DMS53 treated with DMSO at 0.1 percent for 48 hours (cell line): ENCODE data around the gene TMOD1.

Source experiments
- DNase-seq: peaks from one replicate; lab custom pipeline; 2025; ENCODE audit not compliant: unreplicated experiment; lab: John Stamatoyannopoulos, UW

Gene TMOD1

GRCh38 chr9:97545486-97545885 is 44.0 kb downstream of the TMOD1 start:
- no peak for DNase-seq

DNA sequence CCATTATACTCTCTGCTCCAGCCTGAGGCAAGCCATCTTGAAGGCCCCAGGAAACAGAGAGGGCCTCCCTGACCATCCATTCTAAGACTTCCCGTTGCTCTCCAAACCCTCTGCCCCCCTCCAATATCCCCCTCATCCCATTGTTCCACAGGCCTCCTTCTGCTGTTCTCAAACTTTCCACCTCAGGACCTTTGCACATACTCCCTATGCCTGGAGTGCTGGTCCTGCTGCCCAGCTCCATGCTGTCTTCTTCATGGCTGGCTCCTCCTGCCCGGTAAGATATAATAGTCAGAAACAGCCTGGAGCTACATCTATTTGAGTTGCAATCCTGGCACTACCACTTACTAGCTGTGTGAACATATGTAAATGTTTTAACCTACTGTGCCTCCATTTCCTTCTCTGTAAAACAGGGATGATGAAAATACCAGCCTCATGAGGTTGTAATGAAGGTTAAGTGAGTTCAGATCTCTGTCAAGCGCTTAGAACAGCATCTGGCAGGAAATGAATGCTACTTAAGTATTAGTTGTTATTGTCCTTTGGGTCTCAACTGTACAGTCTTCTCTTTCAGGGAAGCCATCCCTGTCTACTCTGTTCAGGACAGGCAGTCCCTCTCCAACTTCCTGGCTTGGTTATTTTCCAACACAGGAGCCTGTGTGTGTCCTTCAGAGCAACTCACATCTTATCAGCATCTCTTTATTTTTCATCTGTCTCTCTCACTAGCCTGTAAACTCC is 45.8 kb downstream of the TMOD1 start:
- DNase-seq: no peak

GRCh38 chr9:97548379-97548778 is 46.9 kb downstream of the TMOD1 start:
- no peak for DNase-seq

DNA sequence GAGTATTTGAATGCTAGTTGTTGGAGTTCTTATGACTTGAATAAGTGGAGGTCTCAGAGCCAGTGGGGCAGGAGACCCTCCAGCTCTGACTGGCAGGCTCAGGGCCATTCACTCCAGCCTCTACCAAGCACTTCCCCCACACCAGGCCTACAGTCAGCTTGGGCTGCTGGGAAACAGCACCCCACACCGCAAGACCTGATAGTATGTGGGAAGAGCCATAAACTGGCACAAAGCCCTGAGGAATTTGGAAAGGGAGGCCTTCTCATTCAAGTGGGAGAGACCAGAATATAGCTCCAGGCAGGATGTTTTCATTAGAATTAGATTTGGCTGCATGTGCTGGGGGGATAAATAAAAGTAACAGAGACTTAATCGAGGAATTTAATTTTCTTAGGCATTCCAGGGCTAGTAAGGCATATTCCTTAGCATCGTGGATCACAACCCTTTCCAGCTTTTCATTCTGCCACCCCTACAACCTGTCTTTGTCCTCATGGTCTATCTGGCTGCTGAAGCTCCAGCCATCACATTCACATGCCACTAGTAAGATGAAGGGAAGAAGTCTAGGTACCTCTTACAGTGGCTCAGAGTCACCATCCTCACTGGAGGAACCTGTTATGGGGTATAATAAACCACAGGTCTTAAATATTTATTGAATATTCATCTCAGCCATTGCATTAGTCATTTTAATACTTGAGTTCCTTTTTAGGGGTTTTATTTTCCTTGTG is 47.5 kb downstream of the TMOD1 start:
- no peak for DNase-seq

DNA sequence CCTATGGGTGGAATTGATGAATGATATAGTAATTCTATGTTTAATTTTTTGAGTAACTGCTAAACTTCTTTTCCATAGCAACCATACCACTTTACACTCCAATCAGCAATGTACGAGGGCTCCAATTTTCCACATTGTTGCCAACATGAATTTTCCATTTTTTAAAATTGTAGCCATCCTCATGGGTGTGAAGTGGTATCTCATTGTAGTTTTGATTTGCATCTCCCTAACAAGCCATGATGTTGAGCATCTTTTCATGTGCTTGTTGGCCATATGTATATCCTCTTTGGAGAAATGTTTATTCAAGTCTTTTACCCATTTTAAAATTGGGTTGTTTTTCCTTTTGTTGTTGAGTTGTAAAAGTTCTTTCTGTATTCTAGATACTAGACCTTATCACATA is 48.9 kb downstream of the TMOD1 start:
- DNase-seq: no peak

- no peak for DNase-seq
Measured at GRCh38 chr9:97551308-97551707, 49.8 kb downstream of the TMOD1 start.

- DNase-seq: no peak
Measured at GRCh38 chr9:97553141-97553540, 51.7 kb downstream of the TMOD1 start.

DNA sequence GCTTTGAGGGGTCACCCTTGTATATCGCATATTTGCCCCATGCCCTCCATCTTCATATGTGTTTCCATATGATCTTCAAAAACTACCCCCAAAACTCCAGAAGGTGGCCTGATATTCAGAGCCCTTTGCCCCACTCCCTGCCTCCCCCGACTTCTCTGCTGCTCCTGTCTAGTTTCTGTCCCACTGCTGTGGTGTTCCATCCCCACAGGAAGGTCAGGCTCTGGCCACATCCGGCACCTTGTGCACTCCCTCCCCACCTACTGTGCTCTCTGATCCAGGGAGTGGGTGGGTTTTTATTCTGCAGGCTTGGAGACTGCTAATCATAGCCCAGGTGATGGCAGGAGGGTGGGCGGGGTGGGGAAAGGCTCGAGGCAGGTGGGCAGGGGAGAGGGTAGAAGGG is 52.4 kb downstream of the TMOD1 start:
- no peak for DNase-seq

DNA sequence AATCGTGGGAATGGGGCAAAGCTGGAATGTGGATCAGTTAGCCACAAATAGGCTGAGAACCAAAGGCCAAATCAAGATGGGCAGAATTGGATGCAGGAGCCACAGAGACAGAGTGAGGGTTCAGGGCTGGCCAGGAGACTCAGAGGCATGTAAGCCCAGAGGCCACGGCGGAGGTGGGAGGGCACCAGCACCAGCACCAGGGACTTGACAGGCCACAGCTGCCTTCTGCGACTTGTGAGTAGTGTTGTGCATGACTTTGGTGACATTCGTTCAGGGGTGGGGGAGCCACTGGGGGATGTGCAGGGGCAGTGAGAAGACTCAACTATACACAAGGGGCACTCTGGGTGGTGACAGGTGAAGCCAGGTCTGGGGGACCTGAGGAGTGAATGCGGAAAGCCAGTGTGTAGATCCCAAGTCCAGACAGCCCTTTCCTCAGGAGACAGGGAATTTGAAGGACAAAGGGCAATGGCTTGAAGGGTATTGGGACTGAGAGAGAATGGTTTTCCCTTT is 53.2 kb downstream of the TMOD1 start:
- no peak for DNase-seq

- DNase-seq: no peak
Measured at GRCh38 chr9:97555164-97555563, 53.7 kb downstream of the TMOD1 start.

GRCh38 chr9:97556036-97556720 is 54.7 kb downstream of the TMOD1 start:
- DNase-seq: no peak

GRCh38 chr9:97556721-97557605 is 55.5 kb downstream of the TMOD1 start:
- no peak for DNase-seq

- no peak for DNase-seq
Measured at GRCh38 chr9:97557606-97558095, 56.2 kb downstream of the TMOD1 start.

GRCh38 chr9:97558701-97559101 is 57.2 kb downstream of the TMOD1 start:
- DNase-seq: no peak

- no peak for DNase-seq
Measured at GRCh38 chr9:97559111-97559514, 57.6 kb downstream of the TMOD1 start.

- no peak for DNase-seq
Measured at GRCh38 chr9:97560154-97560553, 58.7 kb downstream of the TMOD1 start.

- DNase-seq: no peak
Measured at GRCh38 chr9:97560851-97561250, 59.4 kb downstream of the TMOD1 start.

GRCh38 chr9:97561501-97561900 is 60.0 kb downstream of the TMOD1 start:
- DNase-seq: no peak

GRCh38 chr9:97562542-97562941 is 61.1 kb downstream of the TMOD1 start:
- DNase-seq: no peak

- no peak for DNase-seq
Measured at GRCh38 chr9:97563458-97564135, 62.1 kb downstream of the TMOD1 start.
